HG03442 (cell line): ENCODE data around the gene TEKTIP1.
"Not testable (repeated sequence)": the region's sequence is repeated elsewhere in the genome, so short reads cannot be mapped to it uniquely, and the experiment has no call there.

Experiments
- ATAC-seq: cut with Tn5 transposase; IDR thresholded peaks from one replicate; pipeline ENCODE4 v1.9.1; 2021; ENCODE audit warnings: mild to moderate bottlenecking, moderate library complexity; ENCODE audit not compliant: unreplicated experiment

The TEKTIP1 gene

DNA sequence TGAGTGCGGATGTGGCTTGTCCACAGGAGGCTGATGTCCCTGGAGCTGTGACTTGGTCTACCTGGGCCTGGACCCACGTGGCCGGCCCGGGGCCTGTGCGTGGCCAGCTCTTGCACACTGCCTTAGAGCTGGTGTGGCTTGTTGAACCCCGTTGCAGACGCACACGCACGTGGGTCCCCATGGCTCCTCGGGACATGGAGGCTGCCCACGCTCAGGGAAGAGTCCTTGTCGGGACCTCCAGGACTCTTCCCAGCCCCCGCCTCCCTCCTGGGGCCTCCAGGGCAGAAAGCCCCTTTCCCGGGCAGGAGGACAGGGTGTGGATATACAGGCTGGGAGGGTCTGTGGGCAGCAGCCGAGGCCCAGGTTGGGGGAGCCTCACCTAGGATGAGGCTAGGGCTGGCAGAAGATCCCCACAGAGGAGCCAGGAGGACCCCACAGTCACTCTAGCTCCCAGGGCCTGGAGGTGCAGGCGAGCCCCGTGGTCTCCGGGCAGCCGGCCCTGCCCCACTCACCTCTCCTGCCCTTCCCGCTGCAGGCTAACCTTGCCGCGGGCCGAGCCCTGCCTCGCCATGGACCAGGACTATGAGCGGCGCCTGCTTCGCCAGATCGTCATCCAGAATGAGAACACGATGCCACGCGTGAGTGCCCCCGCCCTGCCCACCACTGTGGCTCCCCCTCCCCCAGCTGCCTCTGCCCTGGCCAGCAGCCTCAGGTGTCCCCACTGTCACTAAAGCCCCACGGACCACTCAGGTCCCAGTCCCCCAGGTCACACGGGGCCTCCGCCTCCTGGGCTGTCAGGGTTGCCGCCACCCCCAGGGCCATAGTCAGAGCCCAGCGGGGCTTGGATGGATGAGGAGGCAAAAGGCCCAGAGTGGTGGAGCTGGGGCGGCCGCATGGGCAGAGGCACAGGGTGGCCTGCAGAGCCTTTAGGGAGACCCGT lies 16.3 kb upstream of the TEKTIP1 start:
- ATAC-seq: no peak

DNA sequence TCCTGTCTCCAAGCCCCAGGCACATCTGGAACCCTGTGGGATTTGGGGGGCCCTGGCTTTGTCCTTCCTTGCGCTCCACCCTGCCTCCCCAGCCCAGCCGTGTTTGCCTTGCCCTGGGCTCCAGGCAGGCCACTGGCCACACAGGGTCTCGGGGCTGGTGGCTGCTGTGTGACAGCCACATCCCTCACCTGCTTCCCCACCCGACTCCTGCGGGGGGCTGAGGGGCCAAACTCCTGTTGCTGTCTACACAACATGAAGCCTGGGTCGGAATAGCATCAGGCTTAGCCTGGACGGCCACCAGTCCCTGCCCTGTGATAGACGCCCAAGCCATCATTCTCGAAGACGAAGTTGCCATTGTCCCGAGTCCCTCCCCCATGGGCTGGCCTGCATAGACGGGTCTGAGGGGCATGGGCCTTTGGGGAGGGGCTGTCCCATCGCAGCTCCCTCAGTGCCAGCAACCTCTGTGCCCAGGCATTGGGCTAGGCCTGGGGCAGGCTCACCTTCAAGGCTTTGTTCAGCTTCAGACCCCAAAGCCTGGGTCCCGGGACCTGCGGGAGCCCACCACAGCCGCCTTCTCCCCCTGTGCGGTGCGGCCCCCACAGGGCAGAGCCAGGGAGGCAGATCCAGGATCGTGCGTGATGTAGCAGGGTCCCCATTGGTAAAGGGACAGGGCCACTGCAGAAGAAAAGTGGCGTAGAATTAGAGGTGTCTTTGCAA lies 15.5 kb upstream of the TEKTIP1 start:
- no peak for ATAC-seq

GRCh38 chr19:3524078-3524842 lies 14.7 kb upstream of the TEKTIP1 start:
- ATAC-seq: no peak

- no peak for ATAC-seq
Observed at GRCh38 chr19:3524904-3525451, 14.0 kb upstream of the TEKTIP1 start.

- no peak for ATAC-seq
Observed at GRCh38 chr19:3526507-3527237, 12.3 kb upstream of the TEKTIP1 start.

DNA sequence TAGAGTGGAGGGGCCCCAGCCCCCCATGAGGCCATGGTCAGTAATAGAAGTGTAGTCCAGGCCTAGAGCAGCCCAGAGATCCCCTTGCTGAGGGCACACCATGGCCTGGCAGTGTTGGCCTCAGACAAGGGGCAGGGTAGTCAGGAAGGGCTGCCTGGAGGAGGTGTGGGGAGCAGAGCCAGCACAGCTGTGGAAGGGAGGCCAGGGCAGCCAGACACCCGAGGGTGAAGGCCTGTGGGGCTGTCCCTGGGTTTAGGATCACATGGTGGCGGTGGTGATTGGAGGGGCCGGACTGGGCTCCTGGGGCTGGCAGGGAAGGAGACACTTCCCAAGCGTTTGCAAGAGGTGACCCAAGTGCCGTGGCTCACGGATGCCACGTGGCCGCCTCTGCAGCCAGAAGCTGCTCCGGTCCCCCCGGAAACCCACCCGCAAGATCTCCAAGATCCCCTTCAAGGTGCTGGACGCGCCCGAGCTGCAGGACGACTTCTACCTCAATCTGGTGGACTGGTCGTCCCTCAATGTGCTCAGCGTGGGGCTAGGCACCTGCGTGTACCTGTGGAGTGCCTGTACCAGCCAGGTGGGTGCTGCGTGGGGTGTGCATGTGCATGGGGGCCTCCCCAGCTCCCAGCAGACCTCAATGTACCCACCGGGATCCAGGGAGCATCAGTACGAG lies 11.6 kb upstream of the TEKTIP1 start:
- no peak for ATAC-seq

DNA sequence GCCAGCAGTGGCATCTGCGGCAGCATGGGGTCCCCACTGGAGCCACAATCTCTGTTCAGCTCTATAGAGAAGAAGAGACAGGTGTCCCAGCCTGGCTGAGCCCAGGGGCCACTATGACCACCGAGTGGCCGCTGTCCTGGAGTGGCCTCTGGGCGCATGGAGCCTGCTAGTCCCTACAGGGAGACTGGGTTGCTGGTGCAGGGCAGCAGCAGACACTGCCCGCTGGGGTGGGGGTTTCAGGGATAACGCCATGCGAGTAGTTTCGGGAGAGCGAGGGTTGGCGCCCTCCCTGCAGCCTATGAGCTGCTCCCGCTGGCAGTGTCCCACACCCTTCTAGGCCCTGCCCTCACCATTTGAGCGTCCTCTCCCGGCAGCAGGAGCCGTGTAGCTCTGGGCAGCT lies 10.9 kb upstream of the TEKTIP1 start:
- no peak for ATAC-seq

DNA sequence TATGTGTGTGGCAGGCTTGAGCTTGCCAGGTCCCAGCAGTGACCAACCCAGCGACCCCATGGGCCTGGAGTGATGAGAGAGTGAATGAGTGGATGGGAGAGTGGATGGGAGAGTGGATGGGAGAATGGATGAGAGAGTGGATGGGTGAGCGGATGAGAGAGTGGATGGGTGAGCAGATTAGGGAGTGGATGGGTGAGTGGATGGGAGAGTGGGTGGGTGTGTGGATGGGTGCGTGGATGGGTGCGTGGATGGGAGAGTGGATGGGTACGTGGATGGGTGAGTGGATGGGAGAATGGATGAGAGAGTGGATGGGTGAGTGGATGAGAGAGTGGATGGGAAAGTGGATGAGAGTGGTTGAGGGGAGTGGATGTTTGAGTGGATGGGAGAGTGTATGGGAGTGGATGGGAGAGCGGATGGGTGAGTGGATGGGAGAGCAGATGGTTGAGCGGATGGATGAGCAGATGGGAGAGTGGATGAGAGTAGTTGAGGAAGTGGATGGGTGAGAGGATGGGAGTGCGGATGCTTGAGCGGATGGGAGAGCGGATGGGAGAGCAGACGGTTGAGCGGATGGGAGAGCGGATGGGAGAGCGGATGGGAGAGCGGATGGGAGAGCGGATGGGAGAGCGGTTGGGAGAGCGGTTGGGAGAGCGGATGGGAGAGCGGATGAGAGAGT lies 10.3 kb upstream of the TEKTIP1 start:
- ATAC-seq: no peak

DNA sequence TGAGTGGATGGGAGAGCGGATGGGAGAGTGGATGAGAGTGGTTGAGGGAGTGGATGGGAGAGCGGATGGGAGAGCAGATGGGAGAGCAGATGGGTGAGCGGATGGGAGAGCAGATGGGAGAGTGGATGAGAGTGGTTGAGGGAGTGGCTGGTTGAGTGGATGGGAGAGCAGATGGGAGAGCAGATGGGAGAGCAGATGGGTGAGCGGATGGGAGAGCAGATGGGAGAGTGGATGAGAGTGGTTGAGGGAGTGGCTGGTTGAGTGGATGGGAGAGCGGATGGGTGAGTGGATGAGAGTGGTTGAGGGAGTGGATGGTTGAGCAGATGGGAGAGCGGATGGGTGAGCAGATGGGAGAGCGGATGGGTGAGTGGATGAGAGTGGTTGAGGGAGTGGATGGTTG lies 9.7 kb upstream of the TEKTIP1 start:
- ATAC-seq: not testable (repeated sequence)

DNA sequence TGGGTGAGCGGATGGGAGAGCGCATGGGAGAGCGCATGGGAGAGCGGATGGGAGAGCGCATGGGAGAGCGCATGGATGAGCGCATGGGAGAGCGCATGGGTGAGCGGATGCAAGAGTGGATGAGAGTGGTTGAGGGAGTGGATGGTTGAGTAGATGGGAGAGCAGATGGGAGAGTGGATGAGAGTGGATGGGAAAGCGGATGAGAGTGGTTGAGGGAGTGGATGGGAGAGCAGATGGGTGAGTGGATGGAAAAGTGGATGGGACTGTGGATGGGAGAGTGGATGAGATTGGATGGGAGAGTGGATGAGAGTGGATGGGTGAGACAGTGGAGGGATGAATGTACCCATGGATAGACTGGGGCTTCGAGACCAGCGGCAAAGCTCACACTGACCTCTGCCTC lies 8.6 kb upstream of the TEKTIP1 start:
- ATAC-seq: no peak

DNA sequence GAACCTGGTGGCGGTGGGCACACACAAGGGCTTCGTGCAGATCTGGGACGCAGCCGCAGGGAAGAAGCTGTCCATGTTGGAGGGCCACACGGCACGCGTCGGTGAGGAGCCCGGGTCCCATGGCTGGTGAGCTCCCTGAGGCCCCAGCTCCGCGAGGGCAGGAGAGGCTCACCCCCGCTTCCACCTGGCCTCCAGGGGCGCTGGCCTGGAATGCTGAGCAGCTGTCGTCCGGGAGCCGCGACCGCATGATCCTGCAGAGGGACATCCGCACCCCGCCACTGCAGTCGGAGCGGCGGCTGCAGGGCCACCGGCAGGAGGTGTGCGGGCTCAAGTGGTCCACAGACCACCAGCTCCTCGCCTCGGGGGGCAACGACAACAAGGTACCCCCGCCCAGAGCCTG lies 7.3 kb upstream of the TEKTIP1 start:
- ATAC-seq: no peak

- no peak for ATAC-seq
Observed at GRCh38 chr19:3532154-3532786, 6.7 kb upstream of the TEKTIP1 start.

DNA sequence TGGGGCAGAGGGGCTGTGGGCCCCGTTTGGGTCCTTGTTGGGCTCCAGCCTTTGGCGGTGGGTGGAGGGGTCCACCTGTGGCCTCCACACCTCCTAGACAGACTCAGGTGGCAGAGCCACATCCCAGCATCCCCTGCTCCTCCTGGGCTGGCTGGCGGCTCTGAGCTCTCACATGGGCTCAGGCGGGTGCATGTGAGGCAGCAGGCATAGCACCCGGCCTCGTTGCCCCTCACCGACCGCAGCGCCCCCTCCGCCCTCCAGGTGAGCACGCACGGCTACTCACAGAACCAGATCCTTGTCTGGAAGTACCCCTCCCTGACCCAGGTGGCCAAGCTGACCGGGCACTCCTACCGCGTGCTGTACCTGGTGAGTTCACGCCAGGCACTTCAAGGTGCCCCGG lies 5.9 kb upstream of the TEKTIP1 start:
- no peak for ATAC-seq

DNA sequence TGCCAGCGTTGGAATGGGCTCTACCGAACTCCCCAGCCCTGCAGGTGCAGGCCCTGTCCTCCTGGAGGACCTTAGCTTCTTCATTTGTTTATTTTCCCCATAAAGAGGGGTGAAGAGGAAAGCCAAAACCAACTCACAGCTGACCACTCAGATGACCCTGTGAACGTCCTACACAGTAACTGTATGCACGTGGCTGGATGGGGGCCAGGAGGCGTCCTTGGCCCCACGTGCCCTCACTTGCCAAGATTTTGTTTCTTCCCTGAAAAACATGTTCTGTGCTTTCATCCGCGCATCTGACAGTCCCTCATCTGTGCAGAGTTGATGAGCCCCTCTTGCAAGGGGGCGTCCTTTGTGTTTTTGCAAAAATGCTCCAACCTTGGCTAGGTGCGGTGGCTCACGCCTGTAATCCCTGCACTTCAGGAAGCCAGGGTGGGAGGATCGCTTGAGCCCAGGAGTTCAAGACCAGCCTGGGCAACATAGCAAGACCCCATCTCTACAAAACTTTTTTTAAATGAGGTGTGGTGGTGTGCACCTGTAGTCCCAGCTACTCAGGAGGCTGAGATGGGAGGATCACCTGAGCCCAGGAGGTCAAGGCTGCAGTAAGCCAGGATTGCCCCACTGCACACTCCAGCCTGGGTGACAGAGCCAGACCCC lies 5.3 kb upstream of the TEKTIP1 start:
- no peak for ATAC-seq

GRCh38 chr19:3534375-3535234 lies 4.4 kb upstream of the TEKTIP1 start:
- ATAC-seq: no peak

GRCh38 chr19:3535235-3535535 lies 3.8 kb upstream of the TEKTIP1 start:
- no peak for ATAC-seq

DNA sequence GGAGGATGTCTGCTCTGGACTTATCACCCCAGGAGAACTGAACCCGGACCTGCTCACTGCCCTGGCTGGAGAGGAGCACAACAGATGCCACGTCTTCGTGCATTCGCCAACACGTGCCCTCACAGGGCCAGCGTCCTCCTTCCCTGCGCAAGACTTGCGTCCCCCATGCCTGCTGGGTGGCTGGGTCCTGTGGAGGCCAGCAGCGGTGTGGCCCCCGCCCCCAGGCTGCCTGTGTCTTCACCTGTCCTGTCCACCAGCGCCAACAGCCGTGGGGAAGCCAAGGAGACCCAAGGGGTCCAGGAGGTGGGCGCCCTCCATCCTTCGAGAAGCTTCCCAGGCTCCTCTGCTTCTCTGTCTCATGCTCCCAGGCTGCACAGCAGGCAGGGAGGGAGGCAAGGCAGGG lies 3.4 kb upstream of the TEKTIP1 start:
- ATAC-seq: no peak

DNA sequence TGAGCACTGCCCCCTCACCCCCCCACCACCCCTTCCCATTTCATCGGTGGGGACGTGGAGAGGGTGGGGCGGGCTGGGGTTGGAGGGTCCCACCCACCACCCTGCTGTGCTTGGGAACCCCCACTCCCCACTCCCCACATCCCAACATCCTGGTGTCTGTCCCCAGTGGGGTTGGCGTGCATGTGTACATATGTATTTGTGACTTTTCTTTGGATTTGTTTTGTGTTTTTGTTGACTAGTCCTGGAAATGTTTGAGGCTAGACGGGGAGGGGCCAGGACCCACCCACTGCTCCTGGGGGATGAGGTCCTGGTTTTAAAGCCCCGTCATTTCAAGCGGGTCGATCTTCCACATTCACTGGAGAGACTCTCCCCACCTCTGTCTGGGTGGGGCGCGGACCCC lies 3.0 kb upstream of the TEKTIP1 start:
- no peak for ATAC-seq
